ENCODE data around the gene ACVR1B.

ACVR1B gene

DNA sequence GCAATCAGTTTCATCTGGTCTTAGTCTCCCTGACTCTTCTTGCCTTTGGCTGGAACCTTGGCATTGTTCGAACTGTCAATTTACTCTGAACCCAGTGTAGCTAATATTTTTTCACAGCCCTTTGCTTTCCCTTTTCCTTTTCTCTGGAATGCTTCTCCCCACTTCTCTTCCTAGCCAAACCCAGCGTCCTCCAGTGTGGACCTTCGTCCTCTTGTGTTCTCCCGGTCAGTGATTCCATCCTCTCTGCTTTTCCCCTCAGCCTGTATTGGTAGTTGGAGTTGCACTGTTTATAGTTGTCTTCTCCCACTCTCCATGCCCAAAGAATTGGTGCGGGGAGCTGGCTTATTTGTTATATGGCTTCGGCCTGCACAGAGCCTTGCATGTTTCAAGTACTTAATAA is 9.4 kb downstream of the ACVR1B start:
- TF ChIP-seq SIN3A (IDR thresholded peaks at IDR 0.05; ENCODE audit: borderline replicate concordance, insufficient read depth, low read length) = no peak
- no peak for TF ChIP-seq FOXP2 (optimal IDR thresholded peaks at IDR 0.05; ENCODE audit: borderline replicate concordance, extremely low read depth, extremely low read length, insufficient read depth)
- TF ChIP-seq POLR2AphosphoS5 (IDR thresholded peaks at IDR 0.05; ENCODE audit: low read depth, low read length) = no peak
- TF ChIP-seq, protein P1, sequence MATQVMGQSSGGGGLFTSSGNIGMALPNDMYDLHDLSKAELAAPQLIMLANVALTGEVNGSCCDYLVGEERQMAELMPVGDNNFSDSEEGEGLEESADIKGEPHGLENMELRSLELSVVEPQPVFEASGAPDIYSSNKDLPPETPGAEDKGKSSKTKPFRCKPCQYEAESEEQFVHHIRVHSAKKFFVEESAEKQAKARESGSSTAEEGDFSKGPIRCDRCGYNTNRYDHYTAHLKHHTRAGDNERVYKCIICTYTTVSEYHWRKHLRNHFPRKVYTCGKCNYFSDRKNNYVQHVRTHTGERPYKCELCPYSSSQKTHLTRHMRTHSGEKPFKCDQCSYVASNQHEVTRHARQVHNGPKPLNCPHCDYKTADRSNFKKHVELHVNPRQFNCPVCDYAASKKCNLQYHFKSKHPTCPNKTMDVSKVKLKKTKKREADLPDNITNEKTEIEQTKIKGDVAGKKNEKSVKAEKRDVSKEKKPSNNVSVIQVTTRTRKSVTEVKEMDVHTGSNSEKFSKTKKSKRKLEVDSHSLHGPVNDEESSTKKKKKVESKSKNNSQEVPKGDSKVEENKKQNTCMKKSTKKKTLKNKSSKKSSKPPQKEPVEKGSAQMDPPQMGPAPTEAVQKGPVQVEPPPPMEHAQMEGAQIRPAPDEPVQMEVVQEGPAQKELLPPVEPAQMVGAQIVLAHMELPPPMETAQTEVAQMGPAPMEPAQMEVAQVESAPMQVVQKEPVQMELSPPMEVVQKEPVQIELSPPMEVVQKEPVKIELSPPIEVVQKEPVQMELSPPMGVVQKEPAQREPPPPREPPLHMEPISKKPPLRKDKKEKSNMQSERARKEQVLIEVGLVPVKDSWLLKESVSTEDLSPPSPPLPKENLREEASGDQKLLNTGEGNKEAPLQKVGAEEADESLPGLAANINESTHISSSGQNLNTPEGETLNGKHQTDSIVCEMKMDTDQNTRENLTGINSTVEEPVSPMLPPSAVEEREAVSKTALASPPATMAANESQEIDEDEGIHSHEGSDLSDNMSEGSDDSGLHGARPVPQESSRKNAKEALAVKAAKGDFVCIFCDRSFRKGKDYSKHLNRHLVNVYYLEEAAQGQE (IDR thresholded peaks at IDR 0.05; ENCODE audit: insufficient read depth in 1 of 2, low read depth in 2 of 2, low read length in 2 of 2) = no peak
- no peak for TF ChIP-seq TAF1 (IDR thresholded peaks at IDR 0.05; ENCODE audit: borderline replicate concordance, insufficient read depth, low read length)

DNA sequence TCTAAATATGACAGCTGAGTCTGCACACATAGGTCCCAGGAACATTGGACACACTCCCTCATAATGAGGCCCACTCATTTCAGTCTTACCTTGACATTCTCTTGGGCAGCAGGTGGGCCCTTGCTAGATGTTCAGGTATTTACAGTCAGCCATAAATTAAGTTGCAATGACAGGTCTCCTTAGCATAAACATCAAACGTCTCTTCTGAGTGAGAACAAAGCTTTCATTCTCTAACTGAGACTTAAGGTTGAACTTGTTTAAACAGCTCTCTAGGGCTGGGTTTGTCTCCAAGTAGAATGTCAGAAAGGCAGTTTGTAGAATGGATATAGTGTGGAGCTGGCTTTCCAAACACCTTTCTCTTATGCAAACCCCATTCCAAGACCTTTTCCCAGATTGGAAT is 10.3 kb downstream of the ACVR1B start:
- no peak for TF ChIP-seq POLR2AphosphoS5 (IDR thresholded peaks at IDR 0.05; ENCODE audit: low read depth, low read length)

DNA sequence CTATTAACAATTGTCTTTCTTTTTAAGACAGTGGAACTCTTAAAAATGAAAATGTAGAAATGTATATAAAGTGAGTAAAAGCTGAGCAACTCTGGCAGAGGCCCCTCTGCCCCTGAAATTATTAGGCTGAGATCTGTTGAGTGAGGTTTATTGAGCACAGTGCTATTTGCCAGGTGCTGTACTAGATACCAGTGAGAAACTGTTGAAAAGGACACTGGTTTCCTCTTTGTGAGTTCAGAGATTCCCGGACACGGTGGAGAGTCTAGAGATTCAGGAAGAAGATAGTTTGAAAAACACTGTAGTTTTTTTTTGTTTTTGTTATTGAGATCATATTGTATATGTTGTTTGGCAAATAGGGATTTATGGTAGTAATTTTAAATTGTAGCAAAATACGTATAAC is 11.2 kb downstream of the ACVR1B start:
- TF ChIP-seq POLR2AphosphoS5 (IDR thresholded peaks at IDR 0.05; ENCODE audit: low read depth, low read length) (no peak), TAF1 (IDR thresholded peaks at IDR 0.05; ENCODE audit: borderline replicate concordance, insufficient read depth, low read length) (no peak), SIN3A (IDR thresholded peaks at IDR 0.05; ENCODE audit: borderline replicate concordance, insufficient read depth, low read length) (no peak), FOXP2 (optimal IDR thresholded peaks at IDR 0.05; ENCODE audit: borderline replicate concordance, extremely low read depth, extremely low read length, insufficient read depth) (no peak)
- TF ChIP-seq, protein P1 (IDR thresholded peaks at IDR 0.05; ENCODE audit: insufficient read depth in 1 of 2, low read depth in 2 of 2, low read length in 2 of 2) = no peak

DNA sequence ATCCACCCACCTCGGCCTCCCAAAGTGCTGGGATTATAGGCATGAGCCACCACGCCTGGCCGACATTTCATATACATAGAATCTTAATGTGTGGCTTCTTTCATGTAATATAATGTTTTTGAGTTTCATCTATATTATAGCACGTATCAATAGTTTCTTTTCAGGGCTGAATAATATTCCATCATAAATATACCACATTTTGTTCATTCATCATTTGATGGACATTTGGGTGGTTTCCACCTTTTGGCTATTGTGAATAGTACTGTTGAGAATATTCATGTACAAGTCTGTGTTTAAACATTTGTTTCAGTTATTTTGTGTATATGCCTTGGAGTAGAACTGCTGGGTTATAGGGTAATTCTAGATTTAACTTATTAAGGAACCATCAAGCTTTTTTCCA is 12.0 kb downstream of the ACVR1B start:
- no peak for TF ChIP-seq FOXP2 (optimal IDR thresholded peaks at IDR 0.05; ENCODE audit: borderline replicate concordance, extremely low read depth, extremely low read length, insufficient read depth)
- TF ChIP-seq POLR2AphosphoS5 (IDR thresholded peaks at IDR 0.05; ENCODE audit: low read depth, low read length) = no peak
- no peak for TF ChIP-seq SIN3A (IDR thresholded peaks at IDR 0.05; ENCODE audit: borderline replicate concordance, insufficient read depth, low read length)
- TF ChIP-seq TAF1 (IDR thresholded peaks at IDR 0.05; ENCODE audit: borderline replicate concordance, insufficient read depth, low read length) = no peak
- TF ChIP-seq, protein P1 (IDR thresholded peaks at IDR 0.05; ENCODE audit: insufficient read depth in 1 of 2, low read depth in 2 of 2, low read length in 2 of 2) = no peak

DNA sequence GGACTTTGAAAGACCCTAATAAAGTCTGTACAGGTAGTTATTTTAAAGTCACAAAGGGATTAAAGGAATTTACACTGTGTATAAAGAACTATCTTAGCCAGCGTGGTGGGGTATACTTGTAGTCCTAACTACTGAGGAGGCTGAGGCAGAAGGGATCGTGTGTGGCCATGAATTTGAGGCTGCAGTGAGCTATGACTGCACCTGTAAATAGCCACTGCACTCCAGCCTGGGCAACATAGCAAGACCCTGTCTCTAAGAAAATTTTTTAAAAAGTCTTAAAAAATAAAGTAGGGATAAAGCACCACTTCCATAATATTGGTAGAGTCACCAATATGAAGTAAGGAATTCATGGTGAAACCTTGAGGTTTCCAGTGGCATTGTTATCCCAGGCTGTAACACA is 18.1 kb downstream of the ACVR1B start:
- TF ChIP-seq FOXP2 (optimal IDR thresholded peaks at IDR 0.05; ENCODE audit: borderline replicate concordance, extremely low read depth, extremely low read length, insufficient read depth) (no peak), SIN3A (IDR thresholded peaks at IDR 0.05; ENCODE audit: borderline replicate concordance, insufficient read depth, low read length) (no peak), TAF1 (IDR thresholded peaks at IDR 0.05; ENCODE audit: borderline replicate concordance, insufficient read depth, low read length) (no peak), POLR2AphosphoS5 (IDR thresholded peaks at IDR 0.05; ENCODE audit: low read depth, low read length) (no peak)
- TF ChIP-seq, protein P1 (IDR thresholded peaks at IDR 0.05; ENCODE audit: insufficient read depth in 1 of 2, low read depth in 2 of 2, low read length in 2 of 2) = no peak

Data from PFSK-1 (cell line).